HG03575 (cell line): ENCODE measurements around the gene CISD2.
"Not testable (repeated sequence)": the region's sequence is repeated elsewhere in the genome, so short reads cannot be mapped to it uniquely, and the experiment has no call there.

Experiments used
- ATAC-seq: cut with Tn5 transposase; IDR thresholded peaks from one replicate; pipeline ENCODE4 v1.9.1; 2021; ENCODE audit not compliant: unreplicated experiment, insufficient number of reproducible peaks, low FRiP score; ENCODE audit errors: extremely low read depth

CISD2 gene

GRCh38 chr4:102888570-102888969 lies 19.8 kb downstream of the CISD2 start:
- not testable (repeated sequence) for ATAC-seq

GRCh38 chr4:102889866-102890265 lies 21.1 kb downstream of the CISD2 start:
- not testable (repeated sequence) for ATAC-seq

GRCh38 chr4:102896547-102896946 lies 27.8 kb downstream of the CISD2 start:
- not testable (repeated sequence) for ATAC-seq

GRCh38 chr4:102897610-102898009 lies 28.8 kb downstream of the CISD2 start:
- ATAC-seq, result not testable (repeated sequence)

- no peak for ATAC-seq
Observed at GRCh38 chr4:102901804-102902203, 33.0 kb downstream of the CISD2 start.

- ATAC-seq, result no peak
Observed at GRCh38 chr4:102918859-102919258, 50.1 kb downstream of the CISD2 start.

- not testable (repeated sequence) for ATAC-seq
Observed at GRCh38 chr4:102919697-102920096, 50.9 kb downstream of the CISD2 start.

- no peak for ATAC-seq
Observed at GRCh38 chr4:102935716-102936115, 66.9 kb downstream of the CISD2 start.

- not testable (repeated sequence) for ATAC-seq
Observed at GRCh38 chr4:102938063-102938462, 69.3 kb downstream of the CISD2 start.
